Left kidney (tissue), 2 donors: ENCODE data around the gene FKBP5. TPM values are rescaled to one million over a fixed set of nuclear protein-coding genes. Genes with fewer than 3 reads are reported as not detected.
"Not testable (repeated sequence)": the region's sequence is repeated elsewhere in the genome, so short reads cannot be mapped to it uniquely, and the experiment has no call there.

Source experiments
- DNase-seq: peaks from one replicate; pipeline ENCODE4 v3.0.0-alpha.2; 2013
- polyA plus RNA-seq: library from polyadenylated mRNA; unstranded; fragments of 120-200 nt; gene quantifications from one replicate; pipeline ENCODE4 v1.2.1, GENCODE V29; 2013; ENCODE audit not compliant: insufficient read length

The FKBP5 gene
- polyA plus RNA-seq, 1 donor = 26.8 TPM

- DNase-seq = no peak
Measured at GRCh38 chr6:35724471-35724870, 35.8 kb upstream of the FKBP5 start.

- DNase-seq = no peak
Measured at GRCh38 chr6:35724059-35724458, 35.3 kb upstream of the FKBP5 start.

GRCh38 chr6:35723587-35723986 is 34.9 kb upstream of the FKBP5 start:
- no peak for DNase-seq

GRCh38 chr6:35722121-35722761 is 33.5 kb upstream of the FKBP5 start:
- no peak for DNase-seq

- peak; percentile 63 for DNase-seq
Measured at GRCh38 chr6:35719830-35720733, 31.4 kb upstream of the FKBP5 start.

GRCh38 chr6:35719404-35719829 is 30.7 kb upstream of the FKBP5 start:
- no peak for DNase-seq

- DNase-seq = no peak
Measured at GRCh38 chr6:35718911-35719381, 30.2 kb upstream of the FKBP5 start.

GRCh38 chr6:35718375-35718736 is 29.6 kb upstream of the FKBP5 start:
- DNase-seq = no peak

GRCh38 chr6:35717449-35718374 is 29.0 kb upstream of the FKBP5 start:
- DNase-seq = no peak

GRCh38 chr6:35716798-35717197 is 28.1 kb upstream of the FKBP5 start:
- DNase-seq = no peak

- no peak for DNase-seq
Measured at GRCh38 chr6:35713006-35713767, 24.5 kb upstream of the FKBP5 start.

- no peak for DNase-seq
Measured at GRCh38 chr6:35711731-35712130, 23.0 kb upstream of the FKBP5 start.

GRCh38 chr6:35710241-35710847 is 21.6 kb upstream of the FKBP5 start:
- no peak for DNase-seq

GRCh38 chr6:35708585-35708984 is 19.9 kb upstream of the FKBP5 start:
- no peak for DNase-seq

- DNase-seq = no peak
Measured at GRCh38 chr6:35707714-35708407, 19.1 kb upstream of the FKBP5 start.

GRCh38 chr6:35706468-35706867 is 17.8 kb upstream of the FKBP5 start:
- DNase-seq = no peak

- no peak for DNase-seq
Measured at GRCh38 chr6:35703554-35703953, 14.8 kb upstream of the FKBP5 start.

- no peak for DNase-seq
Measured at GRCh38 chr6:35698858-35699257, 10.1 kb upstream of the FKBP5 start.

- not testable (repeated sequence) for DNase-seq
Measured at GRCh38 chr6:35698430-35698829, 9.7 kb upstream of the FKBP5 start.

- DNase-seq = no peak
Measured at GRCh38 chr6:35694462-35694861, 5.7 kb upstream of the FKBP5 start.
